ENCODE results near the gene USF1. TPM values are rescaled to one million over a fixed set of nuclear protein-coding genes. Genes with fewer than 3 reads are reported as not detected.

Gene USF1, protein sequence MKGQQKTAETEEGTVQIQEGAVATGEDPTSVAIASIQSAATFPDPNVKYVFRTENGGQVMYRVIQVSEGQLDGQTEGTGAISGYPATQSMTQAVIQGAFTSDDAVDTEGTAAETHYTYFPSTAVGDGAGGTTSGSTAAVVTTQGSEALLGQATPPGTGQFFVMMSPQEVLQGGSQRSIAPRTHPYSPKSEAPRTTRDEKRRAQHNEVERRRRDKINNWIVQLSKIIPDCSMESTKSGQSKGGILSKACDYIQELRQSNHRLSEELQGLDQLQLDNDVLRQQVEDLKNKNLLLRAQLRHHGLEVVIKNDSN
- total RNA-seq: 58.8 TPM

DNA sequence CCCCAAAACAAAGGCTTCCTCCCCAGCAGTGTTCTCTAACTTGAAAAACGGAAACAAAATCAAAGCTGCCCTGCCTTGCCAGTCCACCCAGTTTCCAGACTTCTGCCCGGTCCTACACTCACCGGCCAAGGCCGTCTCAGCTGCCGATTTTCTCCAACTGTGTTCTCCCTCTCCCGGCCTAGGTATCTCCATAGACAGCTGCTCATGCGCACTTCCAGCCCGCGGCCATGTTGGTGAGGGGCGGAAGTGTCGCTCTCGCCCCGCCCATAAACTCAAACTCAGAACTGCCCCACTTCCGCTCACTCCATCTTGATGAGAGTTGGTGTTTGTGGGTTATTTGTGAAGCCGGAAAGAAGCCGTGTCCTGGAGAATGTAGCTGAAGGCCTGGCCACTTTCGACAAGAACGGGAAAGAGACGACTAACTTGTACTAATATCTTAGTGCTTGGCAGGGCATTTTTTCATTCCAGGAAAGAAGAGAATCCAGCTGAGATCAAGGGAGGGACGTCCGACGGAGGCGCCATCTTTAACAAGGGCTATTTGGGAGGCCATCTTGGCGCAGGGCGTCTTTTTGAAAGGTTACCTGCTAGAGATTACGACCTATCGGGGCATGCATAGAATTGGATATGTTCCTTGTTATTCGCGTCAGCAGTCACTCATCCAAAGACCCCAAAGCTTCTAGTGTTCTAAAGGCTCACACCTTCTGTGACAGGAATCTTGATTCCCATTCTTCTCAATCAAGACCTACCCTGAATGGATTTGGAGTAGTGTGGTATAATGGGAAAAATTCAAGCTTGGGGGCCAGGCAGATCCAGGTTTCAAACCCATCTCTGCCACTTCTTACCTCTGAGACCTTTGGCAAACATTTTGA, at the start of gene USF1:
Gene USF1 (minus strand): TSS at position 242 of the 869 bp plus-strand sequence. CDS start 2,702 bp downstream, outside the sequence.
- DNase-seq (ENCODE audit: low spot score): peak; percentile 95

DNA sequence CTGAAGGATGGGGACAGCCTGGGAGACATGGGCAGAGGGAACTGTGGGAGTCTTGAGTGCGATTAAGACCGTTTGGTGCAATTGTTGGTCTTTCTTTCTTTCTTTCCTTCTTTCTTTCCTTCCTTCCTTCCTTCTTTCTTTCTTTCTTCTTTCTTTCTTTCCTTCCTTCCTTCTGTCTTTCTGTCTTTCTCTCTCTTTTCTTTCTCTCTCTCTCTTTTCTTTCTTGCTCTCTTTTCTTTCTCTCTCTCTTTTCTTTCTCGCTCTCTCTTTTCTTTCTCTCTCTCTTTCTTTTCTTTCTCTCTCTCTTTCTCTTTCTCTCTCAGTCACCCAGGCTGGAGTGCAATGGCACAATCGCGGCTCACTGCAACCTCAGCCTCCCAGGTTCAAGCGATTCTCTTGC, 49.5 kb upstream of the USF1 start:
- DNase-seq (ENCODE audit: low spot score): no peak

DNA sequence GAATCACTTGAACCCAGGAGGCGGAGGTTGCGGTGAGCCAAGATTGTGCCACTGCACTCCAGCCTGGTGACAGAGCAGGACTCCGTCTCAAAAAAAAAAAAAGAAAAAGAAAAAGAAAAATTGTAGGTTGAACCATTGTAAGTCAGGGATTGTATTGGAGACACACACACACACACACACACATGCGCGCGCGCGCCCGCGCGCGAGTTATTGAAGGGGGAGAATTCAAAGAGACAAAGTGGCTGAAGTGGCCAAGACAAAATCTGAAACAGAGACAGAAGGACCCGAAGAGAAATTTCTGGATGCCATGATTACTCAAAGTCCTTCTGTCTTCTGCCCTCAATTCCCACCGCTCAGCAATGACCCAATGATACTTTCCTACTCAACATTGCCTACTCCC, 48.7 kb upstream of the USF1 start:
- no peak for DNase-seq (ENCODE audit: low spot score)

DNA sequence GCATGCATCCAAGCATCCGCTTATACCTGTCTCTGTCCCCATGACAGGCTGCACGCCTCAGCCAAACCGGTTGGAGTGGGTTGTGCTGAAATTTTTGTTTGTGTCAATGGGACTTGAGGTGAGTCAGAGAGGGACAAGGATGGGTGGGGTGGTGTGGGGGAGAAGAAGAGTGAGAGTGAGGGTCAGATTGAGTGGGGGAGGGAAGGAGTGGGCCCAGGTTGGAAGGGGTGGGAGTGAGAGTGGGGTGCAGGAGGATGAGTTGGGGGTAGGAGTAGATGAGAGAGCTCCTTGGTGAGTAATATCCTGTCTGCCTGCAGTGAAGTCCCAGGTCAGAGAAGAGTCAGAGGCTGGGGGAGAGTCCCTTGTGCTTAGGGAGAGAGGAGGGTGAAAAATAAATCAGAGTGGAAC, 46.8 kb upstream of the USF1 start:
- no peak for DNase-seq (ENCODE audit: low spot score)

DNA sequence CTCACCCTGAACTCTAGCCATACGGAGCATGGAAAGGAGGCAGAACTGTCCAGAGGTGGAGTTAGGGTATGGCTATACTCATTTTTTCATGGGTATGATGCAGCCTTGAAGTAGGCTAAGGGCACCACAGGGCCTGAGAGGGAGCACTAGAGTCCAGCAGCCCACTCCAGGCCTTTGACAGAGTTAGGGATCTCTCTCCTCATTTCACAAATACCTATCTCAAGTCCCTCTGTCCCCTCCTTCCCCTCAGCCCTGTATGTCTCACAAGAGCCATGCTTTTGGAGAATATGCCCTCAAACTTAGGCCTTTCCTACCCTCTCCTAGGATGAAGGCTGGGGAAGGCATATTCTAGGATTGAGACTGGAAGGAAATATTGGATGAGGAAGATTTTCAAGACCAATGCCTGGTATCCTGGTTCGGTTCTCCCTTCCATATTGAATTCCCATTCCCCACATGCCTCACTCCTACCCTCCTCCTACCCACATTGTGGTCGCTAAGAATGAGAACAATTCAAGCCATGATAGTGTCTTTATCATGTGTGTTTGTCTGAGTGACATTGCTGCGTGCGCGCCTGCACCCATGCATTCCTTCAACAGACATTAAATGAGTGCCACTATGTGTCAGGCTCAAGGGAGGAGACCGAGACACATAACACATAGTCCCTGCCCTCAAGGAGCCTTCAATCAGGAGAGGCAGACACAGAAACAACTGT, 46.2 kb upstream of the USF1 start:
- DNase-seq (ENCODE audit: low spot score): no peak

DNA sequence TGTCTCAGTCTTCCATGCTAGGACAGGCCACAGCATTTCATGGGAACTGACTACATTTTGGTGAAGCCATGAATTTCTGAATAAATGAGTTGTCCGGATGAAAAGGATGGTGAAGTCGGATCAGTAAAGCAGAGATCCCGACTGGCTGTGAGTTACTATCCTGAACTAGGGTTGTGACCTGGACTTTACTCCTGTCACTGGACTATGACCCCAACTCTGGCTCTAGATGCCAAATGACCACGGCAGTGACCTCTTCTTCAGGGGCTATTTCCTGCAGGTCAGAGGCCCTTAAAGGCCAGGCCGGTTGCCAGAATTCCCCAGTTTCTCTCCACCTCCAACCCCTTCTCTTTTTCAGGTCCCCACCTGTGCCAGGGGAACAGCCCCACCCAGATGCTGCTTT, 45.3 kb upstream of the USF1 start:
- no peak for DNase-seq (ENCODE audit: low spot score)

DNA sequence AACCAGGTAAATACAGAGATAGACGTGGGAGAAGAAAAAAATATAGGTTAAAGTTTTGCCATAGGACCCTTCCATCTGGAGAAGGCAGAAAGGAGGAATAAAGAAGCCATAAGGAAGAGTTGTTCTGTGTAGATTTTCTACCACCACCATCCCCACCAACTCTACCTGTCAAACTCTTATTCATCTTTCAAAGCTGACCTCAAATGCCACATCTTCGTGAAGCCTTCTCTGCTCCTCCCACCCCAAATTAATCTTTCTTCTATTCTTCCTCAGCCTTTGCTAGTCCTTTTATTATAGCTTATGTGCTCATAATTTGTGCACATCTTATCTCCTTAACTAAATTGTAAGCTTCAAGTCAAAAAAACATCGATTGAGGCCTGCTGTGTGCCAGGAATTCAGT, 44.8 kb upstream of the USF1 start:
- DNase-seq (ENCODE audit: low spot score): no peak

DNA sequence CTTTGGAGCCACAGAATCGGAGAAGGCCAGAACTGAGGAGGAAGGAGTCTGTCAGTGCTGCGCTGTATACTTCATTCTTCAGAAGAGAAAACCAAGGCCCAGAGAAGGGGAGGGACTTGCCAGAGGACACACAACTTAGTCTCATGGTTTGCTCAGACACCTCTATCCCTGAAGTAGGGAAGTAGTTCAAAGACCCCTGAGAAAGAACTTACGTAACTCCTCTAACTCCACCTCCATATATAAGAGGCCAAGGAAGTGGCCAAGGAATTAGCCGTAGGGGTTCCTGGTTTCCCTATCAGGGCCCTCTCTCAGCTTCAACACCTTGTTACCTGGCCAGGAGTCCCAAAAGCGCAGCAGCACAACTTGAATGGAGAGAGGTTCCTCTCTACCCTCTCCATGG, 44.2 kb upstream of the USF1 start:
- no peak for DNase-seq (ENCODE audit: low spot score)

DNA sequence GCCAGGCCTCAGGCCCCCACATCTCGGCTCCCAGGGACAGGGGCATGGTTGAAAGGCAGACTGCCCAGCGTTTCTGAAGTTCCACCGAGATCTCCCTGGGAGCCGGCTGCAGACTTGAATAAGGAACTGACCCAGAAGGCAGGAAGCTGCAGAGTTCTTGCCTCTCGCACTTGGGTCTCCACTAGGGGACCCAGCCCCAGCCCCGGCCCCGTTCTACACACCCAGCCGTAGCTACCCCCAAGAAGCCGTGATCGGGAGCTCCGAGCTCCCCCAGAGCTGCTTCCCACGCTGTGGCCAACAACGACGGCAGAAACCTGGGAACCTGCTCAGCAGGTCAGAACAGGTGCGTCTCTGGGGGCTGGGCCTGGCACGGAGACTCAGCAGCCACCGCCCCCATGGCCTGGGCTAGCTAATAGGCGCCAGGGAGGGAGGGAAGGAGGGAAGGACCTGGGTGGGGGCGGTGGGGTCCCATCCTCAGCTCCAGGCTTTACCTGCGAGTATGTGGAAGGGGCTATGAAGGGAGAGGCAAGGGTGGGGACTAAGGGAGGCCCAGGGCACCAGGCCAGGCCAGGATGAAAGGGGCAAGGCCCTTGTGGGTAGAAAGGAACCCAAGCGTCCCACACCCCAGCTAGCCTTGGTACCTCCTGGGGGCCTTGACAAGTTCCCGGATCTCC, 43.6 kb upstream of the USF1 start, which contains the start of gene NECTIN4:
Gene NECTIN4 (minus strand): TSS at position 308 of the 674 bp plus-strand sequence. CDS start 262 bp downstream, at position 46.
- DNase-seq (ENCODE audit: low spot score): peak; percentile 74

DNA sequence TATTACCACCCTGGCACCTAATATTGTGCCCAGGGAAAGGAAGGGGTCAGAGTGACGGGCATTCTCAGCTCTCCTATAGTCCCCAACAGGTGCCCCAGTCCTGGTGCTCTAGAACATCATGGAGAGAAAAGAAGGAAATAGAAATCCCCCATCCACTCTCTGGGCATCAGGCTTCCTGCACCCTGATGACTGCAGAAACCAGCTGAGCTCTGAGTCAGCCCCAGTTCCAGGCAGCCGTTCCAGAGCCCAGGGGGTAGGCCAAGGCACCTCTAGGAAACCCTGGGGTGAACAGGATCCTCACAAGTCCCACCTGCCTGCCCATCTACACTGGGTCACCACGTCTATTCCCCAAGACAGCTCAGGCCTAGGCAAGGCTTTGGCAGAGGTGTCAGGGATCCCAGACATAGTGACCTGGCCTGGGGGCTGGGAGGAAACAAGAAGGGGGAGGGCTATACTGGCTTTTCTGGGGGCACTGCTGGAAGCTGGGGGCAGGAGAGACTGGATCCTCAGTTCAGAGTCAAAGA, 42.9 kb upstream of the USF1 start:
- no peak for DNase-seq (ENCODE audit: low spot score)

DNA sequence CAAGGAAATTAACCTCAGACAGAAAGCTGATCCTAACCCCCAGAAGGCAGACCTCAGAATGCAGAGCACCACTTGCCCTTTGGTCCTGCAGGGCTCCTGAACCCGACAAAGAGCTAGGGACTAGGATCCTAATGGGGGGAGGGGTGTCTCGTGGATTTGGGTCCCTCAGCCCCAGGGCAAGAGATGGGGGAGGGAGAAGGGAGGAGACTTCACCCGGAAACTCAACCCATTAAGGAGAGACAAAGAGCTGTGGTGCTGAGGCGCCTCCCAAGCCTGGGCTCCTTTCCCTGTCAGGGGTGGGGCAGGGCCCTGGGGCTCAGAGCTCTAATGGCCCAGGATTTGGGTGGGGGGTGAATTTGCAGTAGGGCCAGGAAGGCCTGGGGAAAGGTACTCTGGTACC, 40.7 kb upstream of the USF1 start:
- DNase-seq (ENCODE audit: low spot score): no peak

DNA sequence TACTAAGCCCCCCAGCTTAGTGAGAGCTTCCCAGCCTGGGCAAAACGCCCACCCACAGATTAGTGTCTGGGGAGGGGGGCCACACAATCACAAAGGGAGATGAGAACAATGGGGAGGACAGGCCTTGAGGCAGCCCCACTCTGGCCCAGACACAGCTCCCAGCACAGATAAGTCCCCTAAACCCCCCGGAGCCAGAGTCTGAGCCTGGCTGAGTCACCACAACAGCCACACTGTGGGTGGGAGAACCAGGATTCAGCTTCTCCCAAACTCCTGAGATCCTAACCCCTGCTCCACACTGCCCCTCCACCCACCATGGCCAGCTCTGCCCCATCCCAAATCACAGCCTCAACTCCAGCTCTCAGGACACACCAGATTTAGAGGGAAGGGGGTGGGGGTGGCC, 39.4 kb upstream of the USF1 start:
- no peak for DNase-seq (ENCODE audit: low spot score)

DNA sequence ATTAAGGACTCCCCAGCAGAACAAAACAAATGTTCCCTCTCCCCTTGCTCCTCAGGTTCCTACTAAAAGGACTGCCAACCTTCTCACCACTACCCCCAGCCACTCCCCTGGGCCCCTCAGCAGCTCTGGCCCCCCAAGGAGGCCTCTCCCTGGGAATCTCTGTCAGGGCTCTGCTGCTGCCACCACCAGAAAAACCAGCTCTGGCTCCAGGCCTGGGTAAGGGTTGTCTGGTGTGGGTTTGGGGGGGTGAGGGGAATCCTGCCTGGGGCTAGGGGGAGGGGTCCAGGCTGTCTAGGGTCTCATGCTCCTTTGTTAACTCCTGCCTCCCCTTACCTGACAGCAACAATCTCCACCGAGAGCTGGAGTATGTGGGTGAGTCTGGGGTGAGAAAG, 38.8 kb upstream of the USF1 start:
- no peak for DNase-seq (ENCODE audit: low spot score)

DNA sequence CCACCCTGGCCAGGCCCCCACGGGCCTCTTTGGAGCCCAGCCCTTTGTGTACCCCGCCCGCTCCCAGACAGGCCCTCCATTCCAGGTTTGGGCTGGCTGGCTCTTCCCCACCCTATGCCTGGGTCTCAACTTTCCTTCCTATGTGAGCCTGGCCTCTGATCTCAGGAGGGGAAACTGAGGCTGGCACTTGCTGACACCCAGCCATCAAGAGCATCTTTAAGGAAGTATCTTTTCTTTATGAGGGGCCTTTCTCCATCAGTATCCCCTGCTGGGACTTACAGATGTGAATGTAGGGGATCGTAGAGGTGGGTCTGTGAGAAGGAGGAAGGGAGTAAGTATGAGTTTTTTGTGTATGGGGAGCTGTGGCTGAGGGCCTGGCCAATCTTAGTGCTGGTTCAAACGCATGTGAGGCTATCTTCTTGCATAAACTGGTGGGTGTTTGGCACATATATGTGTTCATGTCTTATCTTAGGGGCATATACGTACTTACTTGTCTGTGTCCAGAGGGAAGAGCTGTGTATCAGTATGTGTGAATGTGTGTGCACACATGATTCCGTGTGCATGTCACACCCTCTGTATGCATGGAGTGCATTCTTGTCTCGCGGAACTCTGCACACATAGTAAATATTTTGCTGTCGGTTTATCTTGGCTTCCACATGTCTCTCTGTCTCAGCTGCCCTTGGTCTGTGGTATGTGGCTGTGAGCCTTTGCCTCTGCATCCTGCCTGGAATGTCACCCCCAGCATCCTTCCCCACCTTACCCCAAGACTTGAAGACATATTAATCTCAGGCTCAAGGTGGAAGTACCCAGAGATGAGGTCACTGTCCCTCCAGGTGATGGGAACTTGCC, 38.2 kb upstream of the USF1 start:
- DNase-seq (ENCODE audit: low spot score): no peak

DNA sequence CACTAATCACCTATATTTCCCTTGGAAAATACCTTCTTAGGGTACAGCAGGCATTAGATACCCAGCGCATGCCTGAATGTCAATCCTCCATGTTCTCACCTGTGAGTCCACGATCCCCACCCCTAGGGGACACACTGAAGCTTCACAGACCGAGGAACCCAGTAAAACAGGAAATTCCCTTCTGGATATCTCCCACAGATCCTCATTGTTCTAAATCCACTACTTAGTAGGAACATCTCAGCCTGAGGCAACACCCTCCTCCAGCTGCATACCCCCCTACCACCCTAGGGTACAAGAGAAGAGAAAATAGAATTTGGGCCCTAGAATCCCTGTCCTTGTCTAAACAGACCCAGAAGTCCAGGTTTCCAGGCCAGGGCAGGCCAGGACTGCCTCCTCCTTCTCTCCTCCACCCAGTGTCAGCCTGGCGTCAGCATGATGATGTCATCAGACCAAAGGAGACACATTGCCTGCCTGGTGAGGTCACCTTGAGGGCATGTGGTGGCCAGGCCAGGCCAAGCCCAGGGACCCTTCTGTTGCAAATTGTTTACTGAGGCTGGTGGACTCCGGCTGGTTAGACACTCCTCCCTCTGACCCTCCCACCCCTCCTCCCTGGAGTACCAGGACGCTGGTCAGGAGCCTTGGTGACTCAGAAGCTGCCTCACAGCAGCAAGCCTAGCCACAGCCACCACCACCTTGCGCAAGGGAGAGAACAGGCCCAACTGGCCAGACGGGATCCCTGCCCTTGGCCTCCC, 37.4 kb upstream of the USF1 start:
- peak; percentile 90 for DNase-seq (ENCODE audit: low spot score)

DNA sequence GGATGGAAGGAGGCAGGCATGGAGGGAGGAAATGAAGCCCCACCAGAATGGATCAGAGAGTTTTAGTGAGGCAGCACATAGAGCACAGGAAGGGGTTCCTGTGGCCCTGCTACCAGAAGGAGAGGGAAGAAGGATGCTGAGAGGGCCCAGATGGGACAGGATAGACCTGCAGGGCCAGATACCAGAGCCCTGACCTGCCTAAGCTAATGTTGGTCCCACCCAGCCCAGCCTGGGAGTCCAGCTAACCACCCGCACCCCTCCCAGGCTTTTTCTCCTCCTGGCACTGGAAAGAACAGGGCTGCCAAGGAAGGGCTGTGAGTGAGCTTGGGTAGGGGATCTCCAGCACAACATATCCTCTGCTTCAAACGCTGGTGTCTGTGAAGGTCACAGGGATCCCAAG, 36.7 kb upstream of the USF1 start:
- DNase-seq (ENCODE audit: low spot score): no peak

DNA sequence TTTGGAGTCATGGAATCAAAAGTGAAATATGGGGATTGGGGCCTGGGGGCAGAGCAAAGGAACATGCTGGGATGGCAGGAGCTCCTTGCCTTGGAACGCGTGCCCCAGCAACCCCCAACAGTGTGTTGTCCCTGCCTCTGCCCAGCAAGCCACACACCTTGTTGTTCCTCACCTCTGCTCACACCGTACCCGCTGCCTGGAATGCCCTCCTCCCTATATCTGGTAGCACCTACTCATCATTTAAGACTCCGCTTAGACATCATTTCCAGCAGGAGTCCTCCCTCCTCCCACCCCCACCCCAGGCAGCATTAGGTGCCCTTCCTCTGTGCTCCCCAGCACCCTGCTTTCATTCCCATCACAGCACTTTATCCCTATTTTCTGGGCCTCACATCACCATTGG, 35.7 kb upstream of the USF1 start:
- DNase-seq (ENCODE audit: low spot score): no peak

DNA sequence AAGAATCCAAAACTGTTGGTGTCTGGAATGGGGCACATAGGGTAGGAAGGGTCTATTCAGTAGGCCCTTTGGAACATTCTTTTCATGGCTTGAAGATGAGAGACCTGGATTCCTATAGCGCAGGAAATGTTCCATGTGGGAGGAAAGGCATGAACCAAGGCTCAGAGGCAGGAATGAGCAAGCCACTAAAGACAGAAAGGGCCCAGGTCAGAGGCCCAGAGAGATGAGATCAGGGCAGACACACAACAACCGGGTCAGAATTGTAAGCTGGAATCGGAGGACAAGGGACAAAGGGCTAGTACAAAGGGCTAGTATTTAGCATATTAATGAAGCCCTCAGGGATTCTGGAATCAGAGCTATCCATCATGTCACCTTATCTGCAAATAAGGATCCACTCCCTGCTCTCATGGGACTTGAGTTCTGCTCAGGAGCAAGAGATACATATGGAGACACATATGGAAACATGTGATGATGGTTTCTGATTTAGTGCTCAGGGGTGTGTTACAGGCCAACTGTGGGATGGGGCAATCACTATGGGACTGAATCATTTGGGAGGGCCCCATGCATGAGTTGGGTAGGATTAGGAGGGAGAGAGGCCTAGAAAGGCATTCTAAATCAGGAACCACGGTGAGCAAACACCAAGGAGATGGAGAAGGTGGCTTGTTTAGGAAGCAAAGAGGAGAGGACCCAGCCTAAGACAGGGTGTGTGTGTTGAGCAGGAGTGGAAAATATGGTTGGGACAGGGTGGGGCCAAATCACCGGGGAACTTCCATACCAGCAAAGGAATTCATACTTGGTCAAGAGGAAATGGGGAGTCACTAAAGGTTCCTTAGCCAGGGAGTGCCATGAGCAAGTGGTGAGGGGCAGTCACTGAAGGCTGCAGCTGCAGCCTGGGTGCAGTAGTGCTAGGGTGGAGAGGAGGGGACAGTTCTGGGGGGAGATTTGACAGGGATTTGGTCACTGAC, 34.9 kb upstream of the USF1 start:
- no peak for DNase-seq (ENCODE audit: low spot score)
